ENCODE measurements around the gene SAT1. TPM values are rescaled to one million over a fixed set of nuclear protein-coding genes. Genes with fewer than 3 reads are reported as not detected.

The SAT1 gene
- polyA plus RNA-seq, 1 experiment = 46.1 TPM

GRCh38 chrX:23797371-23798128 is 14.6 kb downstream of the SAT1 start:
- H3K36me3 ChIP-seq (ENCODE audit: control insufficient read depth, insufficient read depth, low read length) = no peaks in the 10 kb centered on the region
- ChIA-PET CTCF (interaction anchor here (2.6 kb wide), 1 partner anchor 14 kb away, joined by 9 read pairs; the partner anchor contains the start of gene SAT1), POLR2A (no interaction called here)

DNA sequence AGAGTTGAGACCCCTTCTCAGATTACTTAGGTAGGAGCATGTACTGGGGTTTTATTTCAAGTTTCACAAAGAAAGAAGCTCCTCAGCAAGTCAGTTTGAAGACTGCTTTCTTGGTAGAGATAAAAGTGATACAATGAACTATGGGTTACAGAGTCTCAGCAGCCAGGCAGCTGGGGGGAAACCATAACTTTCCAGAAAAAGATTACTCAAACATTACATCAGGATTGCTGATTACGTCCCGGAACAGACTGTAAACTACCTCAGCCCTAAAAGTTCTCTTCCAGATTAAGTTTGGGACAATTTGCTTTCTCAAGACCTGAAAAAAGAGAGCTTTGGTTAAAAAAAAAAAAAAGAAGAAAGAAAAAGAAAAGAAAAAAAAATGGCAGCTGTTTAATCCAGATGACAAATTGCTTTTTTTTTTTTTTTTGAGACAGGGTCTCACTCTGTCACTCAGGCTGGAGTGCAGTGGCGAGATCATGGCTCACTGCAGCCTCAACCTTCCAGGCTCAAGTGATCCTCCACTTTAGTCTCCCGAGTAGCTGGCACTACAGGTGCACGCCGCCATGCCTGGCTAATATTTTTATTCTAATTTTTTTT is 16.6 kb downstream of the SAT1 start:
- DNase-seq (ENCODE audit: low read depth) = no peak
- H3K36me3 ChIP-seq (ENCODE audit: control insufficient read depth, insufficient read depth, low read length) = no peaks in the 10 kb centered on the region
- H3K4me3 ChIP-seq (ENCODE audit: low read depth, low read length) = no peak overlapping the region
- CTCF ChIA-PET = interaction anchor here (2.6 kb wide), 1 partner anchor 16 kb away, joined by 9 read pairs; the partner anchor contains the start of gene SAT1
- no peaks in the 10 kb centered on the region for H3K27me3 ChIP-seq (ENCODE audit: control insufficient read depth, insufficient read depth, low read length)
- TF ChIP-seq CTCF (IDR thresholded peaks at IDR 0.05; ENCODE audit: insufficient read depth, low read depth, low read length) = no peak
- POLR2A ChIA-PET = no interaction called here

More at GRCh38 chrX:23797371-23798128, 14.6 kb downstream of the SAT1 start:
- Histone ChIP-seq H3K4me3 (ENCODE audit: low read depth, low read length) (no peak overlapping the region), H3K27me3 (ENCODE audit: control insufficient read depth, insufficient read depth, low read length) (no peaks in the 10 kb centered on the region)
- no peak for DNase-seq (ENCODE audit: low read depth)
- TF ChIP-seq CTCF (IDR thresholded peaks at IDR 0.05; ENCODE audit: insufficient read depth, low read depth, low read length) = no peak

DNA sequence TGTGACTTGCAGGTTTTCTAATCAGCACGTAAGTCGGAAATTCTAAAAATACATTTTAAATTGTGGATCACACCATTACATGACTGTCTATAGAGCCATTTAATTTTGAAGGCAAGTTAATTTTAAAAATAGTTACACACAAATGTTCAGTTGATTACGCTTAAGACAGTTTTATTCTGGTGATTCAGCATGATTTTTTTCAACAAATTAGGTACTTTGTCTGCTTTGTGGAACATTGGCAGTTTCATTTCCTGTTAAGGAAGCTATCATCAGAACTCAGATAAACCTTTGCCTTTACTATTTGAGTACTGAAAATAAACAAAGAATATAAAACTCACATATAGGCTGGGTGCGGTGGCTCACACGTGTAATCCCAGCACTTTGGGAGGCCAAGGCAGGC is 19.5 kb downstream of the SAT1 start:
- CTCF ChIA-PET = no interaction called here
- POLR2A ChIA-PET = no interaction called here
- TF ChIP-seq CTCF (IDR thresholded peaks at IDR 0.05; ENCODE audit: insufficient read depth, low read depth, low read length) = no peak
- no peak for DNase-seq (ENCODE audit: low read depth)
- H3K36me3 ChIP-seq (ENCODE audit: control insufficient read depth, insufficient read depth, low read length) = no peaks in the 10 kb centered on the region
- no peaks in the 10 kb centered on the region for H3K27me3 ChIP-seq (ENCODE audit: control insufficient read depth, insufficient read depth, low read length)
- no peak overlapping the region for H3K4me3 ChIP-seq (ENCODE audit: low read depth, low read length)

DNA sequence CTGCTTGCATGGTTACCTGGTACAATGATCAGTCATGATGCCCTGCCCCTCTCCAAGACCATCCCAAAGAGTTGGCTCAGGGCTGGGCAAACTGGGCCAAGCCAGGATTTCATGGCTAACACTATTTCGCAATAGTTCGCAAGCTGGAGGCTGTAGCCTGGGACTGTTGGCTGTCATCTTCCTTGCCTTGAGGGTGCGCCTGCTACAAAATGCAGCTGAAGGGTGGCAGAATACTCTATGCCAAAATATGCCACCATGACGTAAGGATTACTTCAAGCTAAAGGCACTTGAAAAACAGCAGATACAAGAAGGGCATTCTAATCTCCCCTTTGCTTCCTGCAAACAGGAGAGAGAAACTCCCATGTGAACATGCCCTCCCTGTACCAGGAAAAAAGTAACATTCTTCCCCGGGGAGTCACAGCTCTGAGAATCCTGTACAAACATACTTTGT is 21.0 kb downstream of the SAT1 start:
- CTCF ChIA-PET = interaction anchor here (0.7 kb wide), 1 partner anchor 15 kb away, joined by 3 read pairs; no protein-coding TSS in a partner anchor
- H3K36me3 ChIP-seq (ENCODE audit: control insufficient read depth, insufficient read depth, low read length) = no peaks in the 10 kb centered on the region
- no peak overlapping the region for H3K4me3 ChIP-seq (ENCODE audit: low read depth, low read length)
- TF ChIP-seq CTCF (IDR thresholded peaks at IDR 0.05; ENCODE audit: insufficient read depth, low read depth, low read length) = no peak
- POLR2A ChIA-PET = no interaction called here
- no peaks in the 10 kb centered on the region for H3K27me3 ChIP-seq (ENCODE audit: control insufficient read depth, insufficient read depth, low read length)
- no peak for DNase-seq (ENCODE audit: low read depth)

DNA sequence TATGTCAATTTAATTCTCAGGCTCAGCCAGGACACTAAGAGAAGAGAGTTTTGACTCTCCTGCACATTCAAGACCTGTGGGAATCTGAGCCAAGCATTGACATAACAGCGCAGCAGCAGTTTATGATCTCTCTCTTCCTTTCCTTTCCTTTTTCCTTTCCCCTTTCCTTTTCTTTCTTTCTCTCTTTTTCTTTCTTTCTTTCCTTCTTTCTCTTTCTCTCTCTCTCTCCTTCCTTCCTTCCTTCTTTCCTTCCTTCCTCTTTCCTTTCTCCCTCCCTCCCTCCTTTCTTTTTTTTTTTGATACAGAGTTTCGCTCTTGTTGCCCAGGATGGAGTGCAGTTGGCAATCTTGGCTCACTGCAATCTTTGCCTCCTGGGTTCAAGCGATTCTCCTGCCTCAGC is 21.6 kb downstream of the SAT1 start:
- CTCF ChIA-PET = no interaction called here
- POLR2A ChIA-PET = no interaction called here
- no peaks in the 10 kb centered on the region for H3K27me3 ChIP-seq (ENCODE audit: control insufficient read depth, insufficient read depth, low read length)
- no peaks in the 10 kb centered on the region for H3K36me3 ChIP-seq (ENCODE audit: control insufficient read depth, insufficient read depth, low read length)
- DNase-seq (ENCODE audit: low read depth) = no peak
- no peak overlapping the region for H3K4me3 ChIP-seq (ENCODE audit: low read depth, low read length)
- TF ChIP-seq CTCF (IDR thresholded peaks at IDR 0.05; ENCODE audit: insufficient read depth, low read depth, low read length) = no peak
